Muscle of leg (tissue), 16 donors: ENCODE measurements around the gene GLRX2. TPM values are rescaled to one million over a fixed set of nuclear protein-coding genes. Genes with fewer than 3 reads are reported as not detected.
A peak's percentile ranks its signal among the peaks of the same experiment; 100 is the strongest.

Experiments
- DNase-seq: peaks from one replicate; pipeline ENCODE4 v3.0.0; 2013
- H3K27ac ChIP-seq: one replicate; pipeline ENCODE4 v1.5.1; 2013; ENCODE audit warnings: mild to moderate bottlenecking, low read length, control low read depth
- H3K27me3 ChIP-seq: one replicate; pipeline ENCODE4 v1.6.1; 2013; ENCODE audit warnings: low read length; ENCODE audit not compliant: control insufficient read depth, insufficient read depth
- H3K36me3 ChIP-seq: one replicate; pipeline ENCODE4 v1.6.1; 2013; ENCODE audit warnings: low read length; ENCODE audit not compliant: control insufficient read depth, insufficient read depth
- H3K4me1 ChIP-seq: one replicate; pipeline ENCODE4 v1.6.1; 2013; ENCODE audit warnings: low read length; ENCODE audit not compliant: control insufficient read depth, insufficient read depth
- H3K4me3 ChIP-seq: one replicate; pipeline ENCODE4 v1.5.1; 2013; ENCODE audit warnings: low read length, control low read depth
- H3K9me3 ChIP-seq: replicated peaks from 2 replicates; pipeline ENCODE4 v1.6.1; 2013; ENCODE audit warnings: low read depth, low read length; ENCODE audit not compliant: control insufficient read depth
- WGBS: methylation state at CpG from one replicate; pipeline ENCODE4 v1.1.5; 2013; ENCODE audit warnings: missing lambda C conversion rate; ENCODE audit not compliant: insufficient coverage; 5-methylcytosine and 5-hydroxymethylcytosine counted together
- long read RNA-seq, 11 donors: transcript quantifications; one replicate each; lab custom pipeline, GENCODE V29; 2026
- polyA plus RNA-seq, 8 donors: library from polyadenylated mRNA; unstranded; fragments of 120-200 nt; gene quantifications; one replicate each; pipeline versions ENCODE4 v1.2.1 to v1.2.3, GENCODE V29; 2013; ENCODE audit warnings: inconsistent platforms in 1 of 8, low replicate concordance in 1 of 8; ENCODE audit not compliant: insufficient read length in 8 of 8, insufficient read depth in 1 of 8
- total RNA-seq: library from RNA; stranded (reverse); fragments of 120-200 nt; gene quantifications from one replicate; pipeline ENCODE4 v1.2.4, GENCODE V29; 2013

Gene GLRX2
- total RNA-seq (18.4 TPM), polyA plus RNA-seq (10 to 100 TPM; 11.8 to 15.3 (median 14.0) TPM)
- long read RNA-seq, donor 1, transcript GLRX2-201 (4 exons, 701 nt), result major isoform, 6 of 6 reads
- long read RNA-seq, donor 1, partial matches to known transcripts, result 0 of 6 reads
- long read RNA-seq, donor 1, other reads (novel, unspliced or antisense), result 0 of 6 reads
- long read RNA-seq, donor 2, partial matches to known transcripts, result 0 of 2 reads
- long read RNA-seq, donor 2, other reads (novel, unspliced or antisense), result 0 of 2 reads
- long read RNA-seq, donor 3, partial matches to known transcripts, result 0 of 3 reads
- long read RNA-seq, donor 3, other reads (novel, unspliced or antisense), result 0 of 3 reads
- long read RNA-seq, donor 4, transcript GLRX2-201 (4 exons, 701 nt), result major isoform, 14 of 14 reads
- long read RNA-seq, donor 4, partial matches to known transcripts, result 0 of 14 reads
- long read RNA-seq, donor 4, other reads (novel, unspliced or antisense), result 0 of 14 reads
- long read RNA-seq, donor 5, transcript GLRX2-201 (4 exons, 701 nt), result major isoform, 16 of 16 reads
- long read RNA-seq, donor 5, partial matches to known transcripts, result 0 of 16 reads
- long read RNA-seq, donor 5, other reads (novel, unspliced or antisense), result 0 of 16 reads
- long read RNA-seq, donor 6, transcript GLRX2-201 (4 exons, 701 nt), result major isoform, 16 of 16 reads
- long read RNA-seq, donor 6, partial matches to known transcripts, result 0 of 16 reads
- long read RNA-seq, donor 6, other reads (novel, unspliced or antisense), result 0 of 16 reads
- long read RNA-seq, donor 7, transcript GLRX2-201 (4 exons, 701 nt), result major isoform, 9 of 9 reads
- long read RNA-seq, donor 7, partial matches to known transcripts, result 0 of 9 reads
- long read RNA-seq, donor 7, other reads (novel, unspliced or antisense), result 0 of 9 reads
- long read RNA-seq, donor 8, transcript GLRX2-201 (4 exons, 701 nt), result major isoform, 7 of 7 reads
- long read RNA-seq, donor 8, partial matches to known transcripts, result 0 of 7 reads
- long read RNA-seq, donor 8, other reads (novel, unspliced or antisense), result 0 of 7 reads
- long read RNA-seq, donor 9, transcript GLRX2-201 (4 exons, 701 nt), result major isoform, 11 of 11 reads
- long read RNA-seq, donor 9, partial matches to known transcripts, result 0 of 11 reads
- long read RNA-seq, donor 9, other reads (novel, unspliced or antisense), result 0 of 11 reads
- long read RNA-seq, donor 10, transcript GLRX2-201 (4 exons, 701 nt), result major isoform, 21 of 76 reads
- long read RNA-seq, donor 10, partial matches to known transcripts, result 55 of 76 reads
- long read RNA-seq, donor 10, other reads (novel, unspliced or antisense), result 0 of 76 reads
- long read RNA-seq, donor 11, transcript GLRX2-201 (4 exons, 701 nt), result major isoform, 8 of 8 reads
- long read RNA-seq, donor 11, partial matches to known transcripts, result 0 of 8 reads
- long read RNA-seq, donor 11, other reads (novel, unspliced or antisense), result 0 of 8 reads

- Histone ChIP-seq H3K4me1 (peaks cover 8% of the 10 kb centered on the region), H3K36me3 (no peaks in the 10 kb centered on the region), H3K9me3 (no peaks in the 10 kb centered on the region), H3K4me3 (peak within 1 kb of the TSS; percentile 80), H3K27me3 (no peaks in the 10 kb centered on the region), H3K27ac (peak within 1 kb of the TSS; percentile 95)
- WGBS, result under 1% methylated on average over 67 of the region's 73 CpGs
- peak; percentile 92 for DNase-seq
Observed at GRCh38 chr1:193104907-193105820, at the start of gene GLRX2. Gene GLRX2, minus strand, starts transcription at chr1:193105414. Its CDS starts 32 bp downstream, at chr1:193105382.

DNA sequence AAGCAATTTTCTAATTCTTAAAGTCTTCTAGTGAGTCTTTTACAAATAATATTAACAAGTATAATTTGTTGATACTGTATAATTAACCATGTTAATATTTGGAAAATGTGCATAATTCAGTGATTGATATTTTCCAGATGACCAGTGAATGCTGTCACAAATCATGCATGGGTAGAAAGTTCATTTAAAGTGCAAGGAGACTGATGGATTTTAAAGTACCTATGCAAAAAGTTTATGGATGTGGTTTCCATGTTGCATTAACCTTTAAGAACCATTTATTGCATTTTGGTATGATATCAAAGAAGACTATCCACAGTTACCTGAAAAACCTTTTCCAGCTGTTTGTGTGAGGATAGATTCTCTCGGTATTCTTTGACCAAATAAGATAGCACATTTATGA lies 39.8 kb upstream of the GLRX2 start:
- H3K9me3 ChIP-seq, result no peaks in the 10 kb centered on the region
- no CpG with 5 or more reads among the region's 1 CpG for WGBS
- H3K27ac ChIP-seq, result no peak overlapping the region
- H3K4me1 ChIP-seq, result no peaks in the 10 kb centered on the region
- H3K27me3 ChIP-seq, result no peaks in the 10 kb centered on the region
- H3K4me3 ChIP-seq, result no peak overlapping the region
- H3K36me3 ChIP-seq, result peaks cover 17% of the 10 kb centered on the region
- DNase-seq, result no peak

DNA sequence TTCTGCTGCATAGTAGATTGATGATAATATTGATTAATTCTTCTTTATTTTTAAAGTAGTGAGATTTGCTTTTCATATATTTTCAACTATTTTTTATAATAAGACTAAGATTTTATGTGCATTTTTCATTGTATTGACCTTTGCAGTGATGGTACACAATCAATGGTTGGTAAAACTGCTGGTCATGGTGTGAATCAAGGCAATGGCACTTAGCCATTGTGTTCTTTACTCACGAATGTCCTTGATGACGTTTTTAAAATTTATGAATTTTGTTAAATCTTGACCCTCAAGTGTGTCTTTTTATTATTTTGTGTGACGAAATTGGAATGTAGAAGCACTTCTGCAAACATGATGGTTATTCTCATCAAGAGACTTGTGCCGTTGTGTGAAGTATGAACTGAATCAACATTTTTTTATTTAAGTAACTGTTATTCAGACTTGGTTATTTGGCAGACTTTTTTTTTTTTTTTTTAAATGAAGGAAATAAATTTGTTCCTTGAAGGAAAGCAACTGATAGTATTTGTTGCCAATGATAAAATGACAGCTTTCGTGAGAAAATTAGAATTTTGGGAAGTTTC lies 39.2 kb upstream of the GLRX2 start:
- Histone ChIP-seq H3K27ac (no peak overlapping the region), H3K9me3 (no peaks in the 10 kb centered on the region), H3K4me1 (no peaks in the 10 kb centered on the region), H3K27me3 (no peaks in the 10 kb centered on the region), H3K36me3 (peaks cover 19% of the 10 kb centered on the region), H3K4me3 (no peak overlapping the region)
- WGBS, result 66% methylated on average over 3 of the region's 5 CpGs
- DNase-seq, result no peak

DNA sequence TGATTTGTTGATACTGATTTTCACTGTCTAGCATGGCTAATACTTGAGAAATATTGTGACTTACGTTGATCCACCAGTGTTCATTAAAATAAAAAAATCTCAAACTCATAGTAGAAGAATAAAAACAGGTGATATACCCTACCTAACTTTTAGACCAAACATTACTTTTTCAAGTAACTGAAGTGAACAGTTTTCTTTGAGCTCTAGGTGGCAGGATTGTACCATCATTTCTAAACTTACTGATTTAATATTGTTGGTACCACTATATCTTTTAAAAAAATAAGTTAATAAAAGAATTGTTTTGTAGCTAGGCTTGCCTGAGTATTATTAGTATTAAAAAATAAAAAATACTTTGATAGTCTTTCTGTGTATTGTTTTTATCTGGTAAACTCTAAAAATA lies 38.1 kb upstream of the GLRX2 start:
- no CpG with 5 or more reads among the region's 1 CpG for WGBS
- Histone ChIP-seq H3K36me3 (peaks cover 19% of the 10 kb centered on the region), H3K27me3 (no peaks in the 10 kb centered on the region), H3K9me3 (no peaks in the 10 kb centered on the region), H3K4me3 (no peak overlapping the region), H3K27ac (no peak overlapping the region), H3K4me1 (no peaks in the 10 kb centered on the region)
- DNase-seq, result peak; percentile 6

GRCh38 chr1:193142409-193142808 lies 37.2 kb upstream of the GLRX2 start:
- no peaks in the 10 kb centered on the region for H3K9me3 ChIP-seq
- no peak overlapping the region for H3K27ac ChIP-seq
- DNase-seq, result no peak
- H3K4me1 ChIP-seq, result no peaks in the 10 kb centered on the region
- peaks cover 21% of the 10 kb centered on the region for H3K36me3 ChIP-seq
- H3K27me3 ChIP-seq, result no peaks in the 10 kb centered on the region
- WGBS, result no CpG with 5 or more reads among the region's 2 CpGs
- no peak overlapping the region for H3K4me3 ChIP-seq

DNA sequence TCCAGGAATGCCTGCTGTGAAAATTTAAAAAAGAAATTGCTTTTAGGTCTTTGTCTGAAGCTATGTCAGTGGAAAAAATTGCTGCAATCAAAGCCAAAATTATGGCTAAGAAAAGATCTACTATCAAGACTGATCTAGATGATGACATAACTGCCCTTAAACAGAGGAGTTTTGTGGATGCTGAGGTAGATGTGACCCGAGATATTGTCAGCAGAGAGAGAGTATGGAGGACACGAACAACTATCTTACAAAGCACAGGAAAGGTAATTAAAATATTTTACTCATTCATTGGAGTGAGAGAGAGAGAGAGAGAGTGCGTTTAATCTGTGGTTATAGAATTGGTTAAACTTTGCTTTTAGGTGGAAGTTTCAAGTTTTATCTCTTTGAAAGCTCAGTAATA lies 36.6 kb upstream of the GLRX2 start:
- WGBS, result no CpG with 5 or more reads among the region's 3 CpGs
- H3K27ac ChIP-seq, result no peak overlapping the region
- peaks cover 18% of the 10 kb centered on the region for H3K36me3 ChIP-seq
- DNase-seq, result no peak
- H3K4me3 ChIP-seq, result no peak overlapping the region
- no peaks in the 10 kb centered on the region for H3K4me1 ChIP-seq
- H3K9me3 ChIP-seq, result no peaks in the 10 kb centered on the region
- H3K27me3 ChIP-seq, result no peaks in the 10 kb centered on the region

- Histone ChIP-seq H3K36me3 (peaks cover 22% of the 10 kb centered on the region), H3K4me3 (no peak overlapping the region), H3K9me3 (no peaks in the 10 kb centered on the region), H3K4me1 (no peaks in the 10 kb centered on the region), H3K27ac (no peak overlapping the region), H3K27me3 (no peaks in the 10 kb centered on the region)
- WGBS, result 94% methylated on average over 6 of the region's 7 CpGs
- DNase-seq, result no peak
Observed at GRCh38 chr1:193140254-193140653, 35.0 kb upstream of the GLRX2 start.

DNA sequence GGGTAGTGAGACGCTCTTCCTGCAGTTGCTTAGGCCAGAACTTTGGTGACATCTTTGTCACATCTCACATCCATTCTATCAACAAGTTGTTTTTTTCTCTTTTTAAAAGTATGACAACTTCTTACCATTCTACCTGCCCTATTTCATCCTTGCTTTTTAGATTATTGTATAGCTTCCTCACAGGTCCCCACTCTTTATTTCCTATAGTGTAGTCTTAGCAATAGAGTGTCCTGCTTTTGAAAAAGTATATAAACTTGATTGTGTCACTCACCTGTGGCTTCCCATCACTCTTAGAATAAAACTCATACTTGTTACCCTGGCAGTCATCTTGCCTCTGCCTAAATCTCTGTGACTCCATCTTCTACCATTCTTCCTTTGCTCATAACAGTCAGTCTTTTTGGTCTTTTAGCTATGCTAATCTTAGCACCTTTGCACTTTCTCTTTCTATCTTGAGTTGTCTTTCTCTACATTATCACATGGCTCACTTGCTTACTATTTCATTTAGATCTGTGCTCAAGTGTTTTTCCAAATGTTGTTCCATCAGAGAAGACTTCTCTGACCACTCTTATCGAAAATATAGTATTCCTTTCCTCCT lies 26.1 kb upstream of the GLRX2 start:
- WGBS, result no CpG with 5 or more reads among the region's 2 CpGs

More for the DNA sequence above, 26.1 kb upstream of the GLRX2 start:
- H3K27ac ChIP-seq, result no peak overlapping the region
- no peaks in the 10 kb centered on the region for H3K9me3 ChIP-seq
- no peak for DNase-seq
- peaks cover 20% of the 10 kb centered on the region for H3K36me3 ChIP-seq
- H3K4me3 ChIP-seq, result no peak overlapping the region
- no peaks in the 10 kb centered on the region for H3K27me3 ChIP-seq
- H3K4me1 ChIP-seq, result no peaks in the 10 kb centered on the region
